NCI-H2196 treated with DMSO at 0.1 percent for 48 hours (cell line): ENCODE measurements around the gene MPHOSPH8.
A peak's percentile ranks its signal among the peaks of the same experiment; 100 is the strongest.

ENCODE experiments used
- DNase-seq: peaks from one replicate; lab custom pipeline; 2025; ENCODE audit not compliant: unreplicated experiment; lab: John Stamatoyannopoulos, UW

The MPHOSPH8 gene, protein sequence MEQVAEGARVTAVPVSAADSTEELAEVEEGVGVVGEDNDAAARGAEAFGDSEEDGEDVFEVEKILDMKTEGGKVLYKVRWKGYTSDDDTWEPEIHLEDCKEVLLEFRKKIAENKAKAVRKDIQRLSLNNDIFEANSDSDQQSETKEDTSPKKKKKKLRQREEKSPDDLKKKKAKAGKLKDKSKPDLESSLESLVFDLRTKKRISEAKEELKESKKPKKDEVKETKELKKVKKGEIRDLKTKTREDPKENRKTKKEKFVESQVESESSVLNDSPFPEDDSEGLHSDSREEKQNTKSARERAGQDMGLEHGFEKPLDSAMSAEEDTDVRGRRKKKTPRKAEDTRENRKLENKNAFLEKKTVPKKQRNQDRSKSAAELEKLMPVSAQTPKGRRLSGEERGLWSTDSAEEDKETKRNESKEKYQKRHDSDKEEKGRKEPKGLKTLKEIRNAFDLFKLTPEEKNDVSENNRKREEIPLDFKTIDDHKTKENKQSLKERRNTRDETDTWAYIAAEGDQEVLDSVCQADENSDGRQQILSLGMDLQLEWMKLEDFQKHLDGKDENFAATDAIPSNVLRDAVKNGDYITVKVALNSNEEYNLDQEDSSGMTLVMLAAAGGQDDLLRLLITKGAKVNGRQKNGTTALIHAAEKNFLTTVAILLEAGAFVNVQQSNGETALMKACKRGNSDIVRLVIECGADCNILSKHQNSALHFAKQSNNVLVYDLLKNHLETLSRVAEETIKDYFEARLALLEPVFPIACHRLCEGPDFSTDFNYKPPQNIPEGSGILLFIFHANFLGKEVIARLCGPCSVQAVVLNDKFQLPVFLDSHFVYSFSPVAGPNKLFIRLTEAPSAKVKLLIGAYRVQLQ

GRCh38 chr13:19633479-19634255 lies at the start of gene MPHOSPH8:
Gene MPHOSPH8 (plus strand): TSS chr13:19633659. CDS start chr13:19633749, 90 bp downstream.
- DNase-seq, result no peak

GRCh38 chr13:19586904-19587634 lies 46.4 kb upstream of the MPHOSPH8 start:
- DNase-seq, result no peak

DNA sequence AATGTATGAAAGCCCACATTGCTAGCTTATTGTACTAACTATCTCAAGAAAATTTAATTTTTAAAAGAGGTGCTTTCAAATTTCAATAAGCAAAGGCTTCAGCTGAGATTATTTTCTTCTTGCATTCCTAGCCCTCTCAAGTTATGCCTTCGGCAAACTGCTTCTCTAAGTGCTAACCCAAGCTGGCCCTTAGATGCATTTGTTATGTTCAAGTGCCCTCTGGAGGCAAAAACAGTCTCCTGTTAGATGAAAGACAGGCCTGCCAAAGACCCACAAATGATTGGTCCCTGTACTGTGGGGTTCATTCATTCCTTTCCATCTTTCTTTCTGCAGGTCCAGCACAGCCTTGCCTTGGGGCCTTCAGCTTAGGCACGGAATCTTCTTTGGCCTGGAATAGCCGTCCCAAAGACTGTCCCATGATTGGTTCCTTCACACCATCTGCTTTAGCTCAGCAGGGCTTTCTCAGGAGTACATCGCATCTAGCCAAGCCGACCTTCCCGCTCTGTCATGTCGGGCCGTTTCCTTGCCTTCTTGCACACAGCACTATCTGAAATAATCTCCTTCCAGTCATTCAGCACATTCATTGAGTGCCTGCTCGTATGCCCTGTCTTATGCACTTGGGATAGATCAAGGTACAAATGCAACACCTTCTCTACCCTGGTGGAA lies 45.7 kb upstream of the MPHOSPH8 start:
- no peak for DNase-seq

DNA sequence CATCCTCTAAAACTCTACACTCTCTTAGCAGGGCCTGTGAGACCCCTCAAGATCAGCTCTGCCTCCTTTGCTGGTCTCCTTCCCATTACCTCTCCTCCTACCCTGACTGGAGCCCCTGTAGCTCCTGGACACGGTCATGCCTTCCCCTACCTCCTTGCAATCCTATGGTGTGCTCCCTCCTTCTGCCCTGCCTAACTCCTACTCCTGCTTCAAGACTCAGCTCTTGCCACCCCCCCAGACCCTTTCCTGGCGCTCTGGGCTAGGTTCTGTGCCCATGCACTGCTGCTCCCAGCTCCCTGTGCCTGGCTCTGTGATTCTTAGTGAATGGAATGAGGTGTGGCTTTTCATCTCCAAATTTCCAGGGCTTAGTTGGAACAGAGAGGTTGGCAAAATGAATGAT lies 44.1 kb upstream of the MPHOSPH8 start:
- no peak for DNase-seq

GRCh38 chr13:19590423-19590822 lies 43.0 kb upstream of the MPHOSPH8 start:
- DNase-seq, result no peak

DNA sequence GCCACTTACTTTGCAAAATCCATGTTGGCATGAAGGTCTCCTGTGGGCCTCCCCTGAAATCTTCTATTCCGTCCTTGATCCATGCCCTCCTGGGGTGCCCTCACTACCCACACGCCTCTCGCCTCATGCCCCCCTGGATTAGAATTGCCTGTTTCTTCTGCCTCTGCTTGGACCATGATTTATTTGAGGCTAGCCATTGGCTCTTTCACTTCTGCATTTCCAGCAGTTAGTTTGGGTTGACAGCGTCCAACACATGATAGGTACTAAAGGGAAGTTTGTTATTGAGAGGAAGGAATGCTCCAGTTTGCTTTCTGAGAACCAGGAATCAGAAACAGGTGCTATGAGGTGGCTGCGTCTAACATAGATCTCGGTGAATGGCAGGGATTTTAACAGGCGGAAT lies 41.6 kb upstream of the MPHOSPH8 start:
- no peak for DNase-seq

DNA sequence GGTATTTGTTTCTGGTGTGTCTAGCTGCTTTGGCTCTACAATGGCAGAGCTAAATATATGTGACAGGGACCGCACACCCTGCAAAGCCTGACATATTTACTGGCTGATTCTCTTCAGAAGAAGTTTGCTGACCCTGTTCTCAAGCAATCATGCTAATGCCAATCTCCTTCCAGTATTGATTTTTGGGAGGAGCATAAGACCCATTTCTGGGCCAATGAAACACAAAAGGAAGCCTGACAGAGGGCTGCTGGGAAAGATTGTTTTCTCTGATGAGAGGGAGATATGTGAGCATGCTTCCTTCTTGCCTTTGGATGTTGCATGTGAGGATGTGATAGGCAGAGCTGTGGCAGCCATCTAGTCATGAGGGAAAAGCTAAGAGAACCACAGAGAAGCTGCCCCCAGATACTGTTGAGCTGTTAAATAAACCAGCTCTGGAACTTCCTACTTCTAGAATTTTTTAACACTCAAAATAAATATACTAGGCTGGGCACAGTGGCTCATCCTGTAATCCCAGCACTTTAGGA lies 40.7 kb upstream of the MPHOSPH8 start:
- DNase-seq, result no peak

DNA sequence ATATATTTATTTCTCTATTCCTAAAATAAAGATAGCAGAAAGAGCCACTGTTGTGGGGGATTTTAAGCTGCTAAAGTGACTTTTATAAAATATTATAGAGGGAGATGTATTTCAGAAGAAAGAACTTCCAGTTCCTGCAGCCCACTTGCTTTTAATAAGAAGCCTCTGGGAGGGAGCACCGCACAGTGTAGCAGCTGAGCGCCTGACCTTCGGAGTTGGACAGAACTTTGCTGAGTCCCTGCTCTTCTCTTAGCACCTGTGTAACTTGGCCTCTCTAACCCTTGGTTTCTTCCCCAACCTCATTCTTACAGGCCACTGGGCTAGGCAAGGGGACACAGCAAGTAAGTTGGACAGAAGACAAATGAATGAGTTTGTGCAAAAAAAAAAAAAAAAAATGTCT lies 37.4 kb upstream of the MPHOSPH8 start:
- no peak for DNase-seq

DNA sequence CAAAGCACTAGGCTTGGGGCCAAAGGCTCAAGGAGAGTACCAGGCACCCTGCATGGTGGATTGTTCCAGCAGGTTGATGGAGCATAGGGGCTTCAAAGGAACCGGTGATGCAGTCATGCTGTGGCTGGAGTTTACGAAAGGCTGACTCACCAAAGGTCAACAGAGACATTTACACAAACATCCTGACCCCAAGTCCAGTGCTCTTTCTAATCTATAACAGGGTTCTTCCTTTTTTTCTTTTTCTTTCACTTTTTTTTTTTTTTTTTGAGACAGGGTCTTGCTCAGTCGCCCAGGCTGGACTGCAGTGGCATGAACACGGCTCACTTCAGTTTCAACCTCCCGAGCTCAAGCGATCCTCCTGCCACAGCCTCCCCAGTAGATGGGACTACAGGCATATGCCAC lies 36.5 kb upstream of the MPHOSPH8 start:
- no peak for DNase-seq

DNA sequence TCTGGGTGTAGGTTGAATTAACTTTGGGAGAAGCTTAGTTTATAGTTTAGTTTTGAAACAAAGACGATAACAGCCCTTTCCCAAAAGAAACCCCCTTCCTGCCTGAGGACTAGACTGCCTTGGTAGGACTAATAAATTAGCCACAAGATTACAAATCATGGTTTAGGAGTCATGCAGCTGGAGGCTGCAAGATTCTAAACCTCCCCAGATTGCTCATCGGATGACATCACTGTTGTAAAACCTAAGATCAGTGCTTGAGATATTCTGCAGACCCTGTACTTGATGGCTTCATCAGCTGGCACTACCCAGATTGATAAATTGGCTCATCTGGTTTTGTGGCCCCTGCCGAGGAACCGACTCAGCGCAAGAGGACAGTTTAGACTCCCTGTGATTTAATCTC lies 35.9 kb upstream of the MPHOSPH8 start:
- DNase-seq, result no peak

GRCh38 chr13:19601749-19602725 lies 31.4 kb upstream of the MPHOSPH8 start:
- no peak for DNase-seq

DNA sequence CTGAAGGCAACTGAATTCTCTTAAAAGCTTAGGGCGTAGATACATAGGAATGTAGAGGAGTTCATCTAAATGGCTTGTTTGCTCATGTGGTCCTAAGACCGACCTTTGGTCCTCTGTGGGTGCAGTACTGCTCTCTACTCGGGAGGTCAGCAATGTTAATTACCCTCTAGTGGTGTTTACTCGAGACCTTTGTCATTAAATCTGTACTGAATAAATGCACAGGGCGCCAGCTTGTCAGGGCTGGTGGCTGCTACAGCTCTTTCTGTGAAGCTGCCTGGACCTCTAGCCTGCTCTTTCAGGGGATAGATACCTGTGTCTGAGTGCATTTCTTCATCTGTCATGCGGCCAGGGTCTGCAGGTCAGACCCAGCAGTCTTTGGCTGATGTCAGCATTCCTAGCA lies 29.2 kb upstream of the MPHOSPH8 start:
- DNase-seq, result no peak

- DNase-seq, result no peak
These were observed 28.1 kb upstream of the MPHOSPH8 start for GRCh38 chr13:19605161-19605955.

DNA sequence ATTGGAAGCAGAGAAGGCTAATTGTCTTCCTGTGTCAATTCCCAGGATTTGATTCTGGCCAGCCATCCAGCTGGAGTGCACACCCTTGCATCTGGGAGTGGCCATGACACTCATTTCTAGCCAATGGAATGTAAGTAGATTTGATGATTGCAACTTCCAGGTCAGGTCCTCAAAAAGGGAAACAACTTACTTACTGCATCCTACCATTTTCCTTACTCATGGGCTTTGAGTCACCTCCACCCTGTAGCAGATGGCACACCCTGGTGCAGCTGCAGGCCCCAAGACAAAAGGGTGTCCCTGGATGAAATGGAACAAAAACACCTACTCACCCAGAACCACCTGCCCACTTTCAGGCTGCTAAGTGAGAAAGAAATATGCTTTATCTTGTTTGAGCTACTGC lies 27.3 kb upstream of the MPHOSPH8 start:
- DNase-seq, result no peak

DNA sequence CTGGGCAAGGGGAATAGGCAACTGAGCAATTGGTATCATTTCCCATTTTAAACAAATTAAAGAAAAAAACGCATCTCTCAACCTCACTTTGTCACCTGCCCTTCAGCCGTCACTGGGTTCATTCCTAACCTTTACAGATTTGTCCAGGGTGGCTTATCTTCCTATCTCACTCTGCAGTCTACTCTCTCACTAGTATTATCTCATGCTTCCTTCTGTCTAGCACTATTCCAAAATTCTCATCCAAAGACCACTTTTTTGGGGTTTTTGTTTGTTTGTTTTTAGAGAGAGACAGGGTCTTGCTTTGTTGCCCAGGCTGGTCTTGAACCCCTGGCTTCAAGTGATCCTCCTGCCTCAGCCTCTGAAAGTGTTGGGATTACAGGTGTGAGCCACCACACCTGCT lies 26.7 kb upstream of the MPHOSPH8 start:
- DNase-seq, result no peak

DNA sequence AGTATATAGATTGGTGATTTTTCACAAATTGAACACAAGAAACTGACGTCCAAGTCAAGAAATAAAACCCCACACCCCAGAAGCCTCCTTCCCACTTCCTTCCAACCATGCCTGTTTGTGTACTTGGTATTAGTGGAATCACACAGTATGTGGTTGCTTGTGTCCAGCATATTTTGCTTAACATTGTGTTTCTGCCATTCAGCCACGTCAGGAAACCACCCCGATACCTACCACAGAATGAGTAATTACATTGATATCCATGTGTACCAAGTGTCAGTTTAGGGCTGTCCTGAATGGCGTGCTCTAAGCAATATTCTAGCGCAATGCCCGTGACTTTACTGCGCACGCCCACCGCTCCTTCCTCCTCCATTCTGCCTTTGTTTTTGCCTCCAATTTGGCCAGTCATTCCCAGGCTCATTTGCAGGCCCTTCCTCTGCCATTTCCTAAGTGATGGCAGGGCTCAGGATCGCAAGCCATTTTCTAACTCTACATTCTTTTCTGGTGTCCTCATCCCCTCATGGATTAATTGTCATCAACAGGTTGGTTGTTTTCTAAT lies 25.9 kb upstream of the MPHOSPH8 start:
- no peak for DNase-seq

DNA sequence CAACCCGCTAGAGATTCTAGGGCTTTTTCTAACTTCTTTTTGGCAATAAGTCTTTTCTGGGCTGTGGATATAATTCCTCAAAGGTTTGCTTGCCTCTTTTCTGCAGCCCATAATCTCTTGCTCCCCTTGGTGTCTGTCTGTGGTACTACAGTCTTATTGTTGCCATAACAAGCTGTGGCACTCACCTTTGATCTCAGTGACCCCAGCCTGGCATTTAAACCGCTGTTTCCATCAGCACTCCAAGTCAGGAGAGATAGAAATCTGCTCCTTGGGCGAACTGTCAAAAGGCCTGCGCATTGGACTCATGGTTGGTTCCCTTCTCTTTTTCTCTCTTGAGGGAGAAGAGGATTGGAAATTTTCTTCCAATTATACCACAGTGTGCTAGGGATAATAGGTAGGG lies 14.5 kb upstream of the MPHOSPH8 start:
- DNase-seq, result no peak

- DNase-seq, result peak; percentile 0
These were observed 11.3 kb upstream of the MPHOSPH8 start for GRCh38 chr13:19622193-19622592.
